ENCODE data around the gene ZNF600. TPM values are rescaled to one million over a fixed set of nuclear protein-coding genes. Genes with fewer than 3 reads are reported as not detected.
"Not testable (repeated sequence)": the region's sequence is repeated elsewhere in the genome, so short reads cannot be mapped to it uniquely, and the experiment has no call there.

The ZNF600 gene
- total and polyA plus RNA-seq, 2 of the 8 experiments (the other 6 are each of a cell fraction or from before 2014, with no cell fraction given) = 2.1 to 8.0 TPM

DNA sequence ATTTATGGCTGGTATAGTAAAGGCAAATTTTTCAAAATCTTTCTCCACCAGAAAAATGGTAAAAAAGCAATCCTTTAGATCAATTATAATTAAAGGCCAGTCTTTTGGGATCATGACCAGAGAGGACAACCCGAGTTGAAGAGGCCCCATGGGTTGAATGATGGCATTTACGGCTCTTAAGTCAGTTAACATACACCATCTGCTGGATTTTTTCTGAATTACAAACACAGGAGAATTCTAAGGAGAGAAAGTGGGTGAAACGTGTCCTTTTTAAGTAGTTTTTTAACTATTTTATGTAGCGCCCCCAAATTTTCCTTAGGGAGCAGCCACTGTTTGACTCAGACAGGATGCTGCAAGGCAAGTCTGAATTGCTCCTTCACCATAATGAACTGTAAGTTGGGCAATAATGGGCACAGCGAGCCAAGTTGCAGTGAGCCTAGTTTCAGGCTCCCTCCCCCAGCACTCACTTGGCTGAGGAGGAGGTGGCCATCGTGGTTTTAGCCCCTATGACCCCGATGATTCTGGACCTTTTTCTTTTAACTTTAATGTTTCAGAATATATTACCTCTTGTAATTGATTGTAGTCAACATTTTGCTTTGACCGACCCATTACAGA, 38.1 kb downstream of the ZNF600 start (continued):
- TF ChIP-seq RAD21 (IDR thresholded peaks at IDR 0.05 in 1 of 2, conservative IDR thresholded peaks at IDR 0.05 in 1 of 2; ENCODE audit: low read depth in 2 of 2, low read length in 2 of 2) (peak; percentile 72 to 73), USF2 (IDR thresholded peaks at IDR 0.05; ENCODE audit: low read length) (no peak)

GRCh38 chr19:52745919-52746318, 40.7 kb downstream of the ZNF600 start:
- H3K9me3 ChIP-seq (ENCODE audit: insufficient read depth in 2 of 2, low read depth in 1 of 2, low read length in 1 of 2); H2BK15ac ChIP-seq (ENCODE audit: low read length); H4K5ac ChIP-seq (ENCODE audit: insufficient read length, low read depth, low read length); H2BK5ac ChIP-seq (ENCODE audit: low read depth, low read length); H2AFZ ChIP-seq (ENCODE audit: low read length); H3K14ac ChIP-seq (ENCODE audit: insufficient read length); H3K4me3 ChIP-seq (ENCODE audit: extremely low read depth in 1 of 4, insufficient read depth in 2 of 4, low read depth in 3 of 4, low read length in 4 of 4); H3K9ac ChIP-seq (replicated peaks in 1 of 4; ENCODE audit: extremely low read depth in 1 of 4, low read depth in 3 of 4, low read length in 3 of 4); H2AK5ac ChIP-seq (ENCODE audit: low read depth, low read length); H3K79me1 ChIP-seq (ENCODE audit: low read depth, low read length); H3K4me1 ChIP-seq (replicated peaks in 1 of 4; ENCODE audit: control insufficient read depth in 3 of 4, insufficient read depth in 4 of 4, low read length in 3 of 4); H4K91ac ChIP-seq (replicated peaks; ENCODE audit: insufficient read length, low read length); CTCF ChIA-PET (ENCODE audit: partially characterized antibody); H3K23ac ChIP-seq (ENCODE audit: insufficient read length); H3K79me2 ChIP-seq (ENCODE audit: control insufficient read depth in 1 of 2, insufficient read depth in 2 of 2, low read length in 2 of 2); H4K8ac ChIP-seq (ENCODE audit: extremely low read depth, insufficient read depth, low read length); H2BK120ac ChIP-seq (replicated peaks; ENCODE audit: low read depth, low read length); H3K27me3 ChIP-seq (replicated peaks in 1 of 4; ENCODE audit: control insufficient read depth in 3 of 4, extremely low read depth in 1 of 4, insufficient read depth in 3 of 4, low read length in 3 of 4); POLR2A ChIA-PET (ENCODE audit: partially characterized antibody); H3K56ac ChIP-seq (replicated peaks; ENCODE audit: insufficient read length, low read depth, low read length); H4K20me1 ChIP-seq (replicated peaks in 1 of 2; ENCODE audit: control insufficient read depth in 1 of 2, insufficient read depth in 2 of 2, low read length in 2 of 2); H3K18ac ChIP-seq (ENCODE audit: extremely low read depth, low read length); H2BK20ac ChIP-seq (ENCODE audit: low read length); H2BK12ac ChIP-seq (ENCODE audit: low read depth, low read length); H3K36me3 ChIP-seq (ENCODE audit: control insufficient read depth in 2 of 4, insufficient read depth in 4 of 4, low read length in 3 of 4); H3K23me2 ChIP-seq (ENCODE audit: low read depth, low read length); DNase-seq (ENCODE audit: low read depth in 1 of 2, low spot score in 2 of 2); H3K4me2 ChIP-seq (ENCODE audit: insufficient read depth in 1 of 2, low read depth in 2 of 2, low read length in 2 of 2); H3K4ac ChIP-seq (replicated peaks; ENCODE audit: insufficient read length, low read depth, low read length); FAIRE-seq; H3K27ac ChIP-seq (ENCODE audit: low read depth, low read length): not testable (repeated sequence)
- WGBS, 2 experiments (ENCODE audit: extremely low coverage in 1 of 2, insufficient coverage in 1 of 2, insufficient read length in 1 of 2, insufficient replicate concordance in 2 of 2, low coverage in 1 of 2, low lambda C conversion rate in 2 of 2, missing lambda C conversion rate in 1 of 2) = 91% methylated on average over 10 of the region's 10 CpGs; no CpG with 5 or more reads in 1 of the 2 experiments

All from H1 (cell line).